ENCODE data around the gene PLXDC2. TPM values are rescaled to one million over a fixed set of nuclear protein-coding genes. Genes with fewer than 3 reads are reported as not detected.

PLXDC2 gene
- total RNA-seq, 1 experiment from 2014 or later: under 0.01 TPM

DNA sequence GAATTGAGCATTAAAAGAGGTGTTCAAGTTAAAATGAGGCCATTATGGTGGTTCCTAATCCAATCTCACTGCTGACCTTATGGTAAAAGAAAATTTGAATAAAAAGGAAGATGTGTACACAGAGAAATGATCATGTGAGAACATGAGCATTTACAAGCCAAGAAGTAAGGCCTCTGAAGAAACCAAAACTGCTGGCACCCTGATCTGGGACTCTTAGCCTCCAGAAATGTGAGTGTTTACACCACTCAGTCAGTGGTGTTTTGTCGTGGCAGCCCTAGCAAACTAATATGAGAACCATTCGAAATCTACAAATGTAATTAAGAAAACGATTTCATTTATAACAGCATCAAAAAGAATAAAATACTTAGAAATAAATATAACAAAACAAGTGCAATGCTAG is 6.8 kb upstream of the PLXDC2 start:
- Histone ChIP-seq H3K9me3 (no peaks in the 10 kb centered on the region), H3K36me3 (no peaks in the 10 kb centered on the region), H3K27me3 (peaks cover 9% of the 10 kb centered on the region), H3K4me3 (no peak overlapping the region)
- DNase-seq: no peak

DNA sequence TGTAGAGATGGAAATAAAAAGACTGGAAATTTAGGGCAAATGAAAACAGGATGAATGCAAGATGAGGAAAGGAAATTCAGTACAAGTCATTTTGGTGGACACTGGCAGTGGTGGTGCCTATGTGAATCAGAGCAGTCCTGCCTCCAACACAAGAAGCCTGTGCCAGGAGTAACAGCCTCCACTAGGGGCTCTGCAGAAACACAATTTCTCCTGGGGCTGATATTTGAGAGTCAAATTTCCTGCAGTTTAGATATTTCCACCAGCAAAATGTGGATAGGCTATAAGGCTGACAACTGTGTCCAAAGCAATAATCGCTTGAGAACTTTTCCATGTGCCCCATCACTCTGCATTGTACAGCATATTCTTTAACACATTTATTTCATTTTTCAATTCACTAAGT is 4.7 kb upstream of the PLXDC2 start:
- H3K9me3 ChIP-seq: no peaks in the 10 kb centered on the region
- no peaks in the 10 kb centered on the region for H3K36me3 ChIP-seq
- peak; percentile 38 for DNase-seq
- H3K27me3 ChIP-seq: peaks cover 24% of the 10 kb centered on the region
- no peak overlapping the region for H3K4me3 ChIP-seq

DNA sequence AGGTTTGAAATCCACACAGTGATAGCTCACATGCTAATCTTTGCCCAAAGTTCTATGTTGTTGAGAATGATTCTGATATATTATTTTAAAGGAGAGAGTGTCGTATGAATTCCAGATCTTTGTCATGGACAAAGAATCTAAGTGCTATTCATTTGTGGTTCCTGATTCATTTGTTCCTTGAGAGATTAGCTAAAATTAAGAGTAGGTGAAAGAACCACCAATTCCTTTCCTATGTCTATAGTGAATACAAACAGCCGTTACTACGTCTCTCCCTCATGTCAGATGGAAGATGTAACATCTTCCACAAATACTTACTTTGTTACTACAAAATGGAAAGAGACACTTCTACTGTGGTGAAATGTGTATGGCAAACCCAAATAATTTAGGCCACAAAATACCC is 3.3 kb upstream of the PLXDC2 start:
- Histone ChIP-seq H3K27me3 (peaks cover 38% of the 10 kb centered on the region), H3K9me3 (no peaks in the 10 kb centered on the region), H3K36me3 (no peaks in the 10 kb centered on the region), H3K4me3 (no peak overlapping the region)
- no peak for DNase-seq

DNA sequence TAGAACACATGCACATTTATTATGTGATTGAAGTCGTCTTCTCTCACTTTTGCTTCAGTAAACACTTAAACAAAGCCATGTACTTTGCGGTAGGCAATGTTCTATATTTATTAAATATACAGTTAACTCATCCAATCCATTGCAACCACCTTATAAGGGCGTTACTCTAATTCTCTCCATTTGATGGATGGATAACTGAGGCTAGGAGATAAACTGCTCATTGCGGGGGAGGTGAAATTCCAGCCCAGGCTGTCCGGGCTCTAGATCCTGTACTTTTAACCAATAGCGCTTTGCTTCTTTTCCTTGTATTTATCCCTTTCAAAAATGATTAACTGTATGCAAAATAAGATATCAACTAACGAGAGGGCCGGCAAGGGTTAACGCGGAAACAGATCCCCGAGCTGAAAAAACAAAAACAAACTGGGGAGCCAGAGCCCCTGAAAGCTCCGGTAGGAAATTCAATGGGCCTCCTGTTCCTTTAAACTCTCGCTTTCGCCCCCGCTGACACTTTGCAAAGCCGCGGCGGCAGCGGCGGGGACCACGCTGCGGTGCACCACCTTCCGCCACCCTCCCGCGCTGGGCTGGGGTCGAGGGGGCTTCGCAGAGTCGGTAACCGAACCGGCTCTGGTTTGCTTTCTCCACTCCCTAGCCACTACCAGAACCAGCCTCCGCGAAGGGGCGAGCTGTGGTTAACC is 1.0 kb upstream of the PLXDC2 start:
- Histone ChIP-seq H3K36me3 (no peaks in the 10 kb centered on the region), H3K4me3 (peak overlapping the region; percentile 41), H3K9me3 (no peaks in the 10 kb centered on the region), H3K27me3 (peaks cover 50% of the 10 kb centered on the region)
- DNase-seq: no peak

DNA sequence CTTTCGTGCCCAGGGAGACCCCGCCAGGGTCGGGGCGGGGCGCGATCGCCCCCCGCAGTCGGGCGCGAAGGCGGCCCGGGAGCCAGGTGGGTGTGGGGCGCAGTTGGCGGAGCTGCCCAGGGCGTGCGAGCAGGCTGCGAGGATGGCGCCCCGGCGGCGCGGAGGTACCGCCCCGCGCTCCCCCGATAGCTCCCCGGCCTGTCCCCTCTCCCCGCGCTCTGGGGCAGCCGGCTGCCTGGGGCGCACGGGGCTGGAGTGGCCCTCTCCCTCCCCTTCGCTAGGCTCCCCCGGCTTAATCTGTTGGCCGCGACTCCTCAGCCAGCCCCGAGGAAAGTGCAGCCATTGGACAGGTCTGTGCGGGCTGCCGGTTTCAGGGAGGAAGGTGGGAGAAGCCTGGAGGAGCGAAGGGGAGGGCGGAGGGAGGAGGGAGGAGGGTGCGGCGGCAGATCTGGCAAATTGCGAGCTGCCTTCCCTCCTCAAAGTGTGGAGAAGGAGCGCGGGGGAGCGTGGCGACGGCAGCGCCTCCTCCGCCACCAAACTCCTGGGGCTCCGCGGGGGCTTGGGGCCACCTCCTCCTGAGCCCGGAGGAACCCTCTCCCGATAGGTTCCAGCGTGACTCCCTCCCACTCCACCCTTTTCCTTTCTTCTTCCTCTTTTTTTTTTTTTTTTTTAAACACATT is 361 bp upstream of the PLXDC2 start:
- Histone ChIP-seq H3K36me3 (no peaks in the 10 kb centered on the region), H3K4me3 (peak overlapping the region; percentile 41), H3K9me3 (no peaks in the 10 kb centered on the region), H3K27me3 (peaks cover 50% of the 10 kb centered on the region)
- DNase-seq: peak; percentile 42

DNA sequence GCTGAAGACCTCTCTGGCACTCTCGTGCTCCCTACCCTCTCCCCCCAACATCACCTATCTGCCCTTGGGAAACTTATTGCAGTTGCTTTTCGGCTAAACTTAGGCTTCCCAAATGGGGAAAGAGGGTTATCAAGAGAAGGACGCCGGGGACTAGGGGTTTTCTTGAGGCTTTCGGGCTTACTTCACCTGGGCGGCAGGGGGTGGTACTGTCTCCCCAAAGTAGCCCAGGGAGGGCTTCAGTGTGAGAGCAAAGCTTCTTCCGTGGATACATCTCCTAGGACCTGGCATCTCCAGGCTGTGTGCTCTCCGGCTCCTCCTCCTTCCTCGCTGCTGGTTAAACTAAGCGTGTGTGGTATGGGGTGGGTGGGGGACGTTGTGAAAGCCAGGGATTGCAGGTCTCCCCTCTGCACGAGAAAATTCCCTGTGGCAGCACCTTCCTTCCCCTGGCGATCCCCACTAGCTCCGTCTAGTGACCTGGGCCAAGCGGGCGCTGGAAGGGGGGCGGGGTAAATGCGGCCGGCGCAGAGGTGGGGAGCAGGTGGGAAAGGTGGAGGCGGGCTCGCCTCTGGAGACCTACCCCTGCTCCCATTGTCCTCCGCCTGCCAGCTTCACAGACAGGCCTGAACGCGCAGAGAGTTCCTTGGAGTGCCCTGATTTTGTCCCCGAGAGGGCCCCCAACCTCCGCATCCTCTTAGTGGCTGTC is 1.1 kb downstream of the PLXDC2 start:
- no peak for DNase-seq
- Histone ChIP-seq H3K9me3 (no peaks in the 10 kb centered on the region), H3K27me3 (peaks cover 50% of the 10 kb centered on the region), H3K36me3 (no peaks in the 10 kb centered on the region), H3K4me3 (peak overlapping the region; percentile 41)

DNA sequence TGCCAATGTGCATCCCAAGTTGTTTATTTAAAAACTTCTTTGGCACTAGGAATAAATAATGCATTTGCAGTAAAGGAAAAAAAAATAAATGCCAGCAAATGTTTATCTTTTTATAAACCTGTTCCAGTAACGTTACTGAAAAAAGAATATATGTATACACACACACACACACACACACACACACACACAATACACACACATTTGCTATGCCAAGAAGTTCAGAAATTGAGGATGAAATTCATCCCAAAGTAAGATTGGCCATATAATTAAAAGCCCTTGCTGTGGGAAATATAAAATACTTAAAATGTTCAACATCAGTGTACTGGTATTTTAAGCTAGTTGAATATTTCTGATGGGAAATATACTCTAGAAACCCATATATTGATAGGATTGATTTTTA is 2.6 kb downstream of the PLXDC2 start:
- no peak for DNase-seq
- Histone ChIP-seq H3K4me3 (no peak overlapping the region), H3K9me3 (no peaks in the 10 kb centered on the region), H3K36me3 (no peaks in the 10 kb centered on the region), H3K27me3 (peaks cover 46% of the 10 kb centered on the region)

DNA sequence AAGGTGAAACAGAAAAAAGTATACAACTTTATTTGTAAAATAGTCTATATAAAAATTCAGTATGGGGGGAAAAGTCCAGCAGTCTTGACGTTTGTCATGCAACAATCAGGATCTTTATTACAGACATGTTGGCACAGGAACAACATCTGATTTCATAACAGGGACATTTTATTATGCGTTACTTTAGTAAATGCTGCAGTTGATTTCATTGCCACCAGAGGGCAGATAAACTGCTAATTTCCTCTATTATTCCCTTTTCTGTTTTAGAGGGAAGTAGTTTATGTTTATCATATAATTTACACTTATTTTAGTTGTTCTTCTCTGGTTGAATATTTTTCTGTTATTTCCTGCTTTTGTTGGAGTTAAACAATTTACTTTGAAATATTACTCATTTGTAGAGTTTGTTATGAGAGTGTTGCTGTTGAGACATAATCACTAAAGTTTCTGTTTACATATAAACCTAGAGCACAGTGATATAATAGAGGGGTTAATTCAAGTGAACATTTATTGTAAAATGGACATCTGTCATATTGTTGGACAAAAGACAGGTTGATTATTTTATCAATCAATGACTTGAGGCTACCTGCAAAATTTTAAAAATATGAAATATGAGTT is 3.3 kb downstream of the PLXDC2 start:
- Histone ChIP-seq H3K27me3 (peaks cover 42% of the 10 kb centered on the region), H3K9me3 (no peaks in the 10 kb centered on the region), H3K36me3 (no peaks in the 10 kb centered on the region), H3K4me3 (no peak overlapping the region)
- DNase-seq: no peak

DNA sequence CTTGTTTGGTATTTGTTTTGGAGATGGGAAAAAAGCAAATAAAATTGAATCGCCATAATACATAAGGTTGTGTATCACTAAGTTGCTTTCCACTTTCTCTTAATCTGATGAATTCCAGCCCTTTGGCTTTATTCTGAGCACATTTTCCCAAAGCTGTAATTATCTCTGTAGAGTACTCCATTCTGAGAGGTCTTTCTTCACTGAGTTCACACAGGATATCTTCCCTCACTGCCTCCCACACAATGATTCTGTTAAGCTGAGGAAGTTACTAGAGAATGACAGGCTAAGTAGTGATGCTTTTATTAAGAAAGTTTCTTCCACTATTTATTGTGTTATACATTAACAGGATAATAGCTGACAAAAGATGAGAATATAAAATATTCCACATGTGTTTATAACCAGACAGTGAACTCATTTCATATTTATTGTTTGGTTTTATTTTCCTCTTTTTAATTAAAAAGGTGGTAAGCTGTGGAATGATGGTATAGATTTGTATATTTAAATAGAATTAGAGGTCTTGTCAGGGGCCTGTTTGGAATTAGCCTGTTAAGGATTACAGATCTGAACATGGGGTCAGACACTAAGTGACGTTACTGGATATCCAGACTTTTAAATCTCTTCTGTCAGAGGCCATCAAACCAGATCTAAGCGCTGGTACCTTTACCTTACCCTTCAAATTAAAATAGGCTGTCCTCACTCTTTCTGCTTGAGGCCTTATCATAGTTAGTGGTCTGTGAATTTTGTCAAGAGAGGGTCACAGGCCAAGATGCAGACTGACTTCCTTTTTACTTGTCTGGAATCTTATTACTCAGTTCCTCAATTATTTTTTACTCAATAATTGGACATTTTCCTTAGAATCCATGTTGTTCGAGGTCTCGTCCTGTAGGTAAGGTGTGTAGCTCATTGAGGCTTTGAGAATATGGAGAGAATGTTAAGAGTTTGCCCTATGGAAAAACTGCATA is 8.4 kb downstream of the PLXDC2 start:
- Histone ChIP-seq H3K9me3 (no peaks in the 10 kb centered on the region), H3K27me3 (peaks cover 2% of the 10 kb centered on the region; the same call in 1 of the 2 replicates), H3K36me3 (no peaks in the 10 kb centered on the region), H3K4me3 (no peak overlapping the region)
- no peak for DNase-seq

DNA sequence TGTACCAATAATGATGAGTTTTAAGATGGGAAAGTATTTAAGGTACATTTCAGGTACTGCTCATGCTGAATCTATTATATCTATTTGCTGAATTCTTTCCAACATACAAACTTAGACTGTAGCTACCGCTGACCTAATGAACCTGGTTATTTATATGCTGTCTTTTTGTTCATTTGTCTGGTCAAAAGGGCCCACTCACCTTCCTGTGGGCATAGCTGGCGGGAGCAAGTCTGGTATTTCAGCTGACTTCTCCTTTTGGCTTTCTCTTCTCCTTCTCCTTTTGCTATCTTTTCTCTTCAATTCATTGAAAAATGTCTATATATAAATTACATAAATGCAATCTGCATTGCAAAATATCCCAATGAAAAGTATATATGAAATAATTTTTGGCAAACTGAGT is 9.5 kb downstream of the PLXDC2 start:
- no peak for DNase-seq
- Histone ChIP-seq H3K4me3 (no peak overlapping the region), H3K27me3 (peaks cover 2% of the 10 kb centered on the region; the same call in 1 of the 2 replicates), H3K36me3 (no peaks in the 10 kb centered on the region), H3K9me3 (no peaks in the 10 kb centered on the region)

DNA sequence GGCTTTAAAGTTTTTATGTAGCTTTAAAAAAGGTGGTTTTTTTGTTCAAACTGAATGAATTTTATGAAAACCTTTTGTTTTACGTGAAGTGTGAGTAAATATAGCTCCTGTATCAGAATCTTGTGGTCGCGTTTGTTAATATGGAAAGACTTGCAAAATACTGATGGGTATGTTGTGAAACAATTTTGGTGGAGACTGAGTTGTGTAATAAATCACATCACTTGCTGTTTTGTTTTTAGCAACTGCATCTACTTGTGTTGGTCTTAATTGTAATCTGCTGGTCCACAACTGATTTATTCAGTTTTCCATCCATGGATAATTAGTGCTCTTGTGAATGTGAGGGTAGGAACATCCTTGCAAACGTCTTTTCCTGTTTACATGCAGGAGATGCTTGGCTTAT is 10.5 kb downstream of the PLXDC2 start:
- Histone ChIP-seq H3K36me3 (no peaks in the 10 kb centered on the region), H3K9me3 (no peaks in the 10 kb centered on the region), H3K27me3 (peaks cover 2% of the 10 kb centered on the region; the same call in 1 of the 2 replicates), H3K4me3 (no peak overlapping the region)
- DNase-seq: no peak

DNA sequence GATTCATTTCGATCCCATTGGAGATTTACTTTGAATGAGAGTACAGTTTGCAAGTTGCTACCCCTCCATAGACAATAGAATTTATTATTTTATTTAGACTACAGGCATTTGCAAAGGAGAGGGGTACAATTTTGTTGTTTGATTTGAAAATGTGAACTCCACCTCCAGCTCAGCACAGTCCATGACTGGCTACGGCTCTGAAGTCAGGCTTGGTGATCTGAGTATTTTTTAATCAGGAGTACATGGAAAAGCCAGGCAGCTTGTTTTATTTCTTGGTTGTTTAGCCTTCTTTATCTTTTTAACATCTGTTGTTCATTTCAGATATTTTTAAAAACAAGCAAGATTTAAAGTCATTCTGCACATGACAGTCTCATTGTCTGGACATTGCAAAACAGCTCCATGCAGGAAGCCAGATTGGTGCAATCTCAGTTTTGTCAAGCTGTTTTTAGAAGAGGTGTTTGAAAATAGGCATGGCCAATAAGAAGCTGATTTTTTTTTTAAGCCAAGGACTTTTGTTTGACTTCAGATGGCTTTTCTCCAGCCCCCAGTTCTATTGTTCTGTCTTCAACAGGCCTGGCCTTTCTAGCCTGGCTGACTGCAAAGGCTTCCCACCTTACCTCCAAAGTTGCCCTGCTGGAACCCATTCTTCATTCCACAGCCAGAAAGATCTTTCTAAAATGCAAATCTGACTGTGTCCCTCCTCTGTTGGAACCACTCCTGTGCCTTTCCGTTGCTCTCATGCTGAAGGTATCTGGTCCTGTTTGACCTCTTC is 12.2 kb downstream of the PLXDC2 start:
- DNase-seq: no peak
- H3K27me3 ChIP-seq: peaks cover 2% of the 10 kb centered on the region; the same call in 1 of the 2 replicates
- no peak overlapping the region for H3K4me3 ChIP-seq
- H3K36me3 ChIP-seq: no peaks in the 10 kb centered on the region
- no peaks in the 10 kb centered on the region for H3K9me3 ChIP-seq

DNA sequence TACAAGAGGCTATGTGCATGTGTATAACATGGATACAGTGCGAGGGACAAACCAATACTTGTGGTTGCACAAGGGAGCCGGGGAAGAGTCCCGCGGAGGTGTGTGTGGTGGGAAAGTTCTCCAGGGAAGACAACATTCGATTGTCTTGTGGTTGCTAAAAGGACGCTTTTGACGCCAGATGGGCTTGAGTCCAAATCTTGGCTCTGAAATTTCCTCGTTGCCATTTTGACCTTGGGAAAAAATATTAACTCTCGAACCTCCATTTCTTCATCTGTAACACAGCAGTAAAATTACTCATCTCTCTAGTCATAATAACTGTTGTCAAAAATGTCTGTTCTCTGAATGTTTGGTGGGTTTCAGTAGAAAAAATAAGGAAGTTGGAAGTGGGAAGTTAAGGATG is 16.5 kb downstream of the PLXDC2 start:
- no peaks in the 10 kb centered on the region for H3K36me3 ChIP-seq
- H3K4me3 ChIP-seq: no peak overlapping the region
- DNase-seq: no peak
- H3K9me3 ChIP-seq: no peaks in the 10 kb centered on the region
- no peaks in the 10 kb centered on the region for H3K27me3 ChIP-seq

DNA sequence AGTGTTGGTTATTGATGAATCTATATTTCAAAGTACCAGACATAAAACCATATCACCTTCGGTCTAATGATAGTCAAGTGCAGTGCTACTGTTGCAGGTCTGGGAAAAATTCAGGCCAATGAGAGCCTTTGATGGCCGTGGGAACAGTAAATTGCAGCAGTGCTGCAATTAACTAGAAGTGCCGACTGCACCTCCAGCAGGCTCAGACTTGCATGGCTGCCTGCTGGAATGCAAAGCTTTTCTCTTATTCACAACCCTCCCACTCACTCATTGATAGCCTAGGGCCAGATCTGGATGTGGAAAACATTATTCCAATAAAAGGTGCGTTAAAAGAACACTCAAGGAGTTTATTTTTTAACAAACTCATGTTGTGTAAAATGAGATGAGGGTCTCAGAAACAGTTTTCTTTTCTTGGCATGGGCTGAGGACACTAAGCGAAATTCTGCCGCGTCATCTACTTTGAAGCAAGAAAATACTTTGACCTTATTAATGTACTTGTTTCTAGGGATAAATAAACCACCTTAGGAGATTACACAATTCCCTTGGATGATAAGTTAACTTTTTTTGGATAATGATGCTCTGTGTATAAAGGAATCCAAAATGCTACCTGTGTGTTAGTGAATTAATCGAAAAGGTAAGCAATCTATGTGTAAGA is 17.1 kb downstream of the PLXDC2 start:
- Histone ChIP-seq H3K9me3 (no peaks in the 10 kb centered on the region), H3K27me3 (no peaks in the 10 kb centered on the region), H3K36me3 (no peaks in the 10 kb centered on the region), H3K4me3 (no peak overlapping the region)
- no peak for DNase-seq

DNA sequence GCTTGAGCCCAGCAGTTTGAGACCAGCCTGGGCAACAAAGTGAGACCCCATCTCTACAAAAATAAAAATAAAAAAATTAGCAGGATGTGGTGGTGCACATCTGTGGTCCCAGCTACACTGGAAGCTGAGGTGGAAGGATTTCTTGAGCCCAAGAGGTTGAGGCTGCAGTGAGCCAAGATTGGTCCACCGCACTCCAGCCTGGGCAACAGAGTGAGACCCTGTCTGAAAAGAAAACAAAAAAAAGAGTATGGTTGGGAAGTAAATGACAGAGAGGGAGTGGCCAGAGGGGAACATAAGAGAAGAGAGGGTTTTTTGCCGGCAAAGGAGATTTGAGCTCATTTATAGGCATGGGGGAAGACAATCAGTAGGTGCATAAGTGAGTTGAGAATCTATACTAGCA is 19.7 kb downstream of the PLXDC2 start:
- no peaks in the 10 kb centered on the region for H3K9me3 ChIP-seq
- no peak overlapping the region for H3K4me3 ChIP-seq
- no peak for DNase-seq
- no peaks in the 10 kb centered on the region for H3K36me3 ChIP-seq
- no peaks in the 10 kb centered on the region for H3K27me3 ChIP-seq

Measured in MG63 (cell line).